ENCODE data around the gene SLC38A2. TPM values are rescaled to one million over a fixed set of nuclear protein-coding genes. Genes with fewer than 3 reads are reported as not detected.

SLC38A2 gene
- total RNA-seq, 1 experiment from 2014 or later, result 453 TPM

GRCh38 chr12:46359667-46360280 is 12.8 kb downstream of the SLC38A2 start:
- Histone ChIP-seq H4K8ac (replicated peaks; ENCODE audit: insufficient read length, low read depth, low read length) (no peak overlapping the region), H3K27me3 (ENCODE audit: insufficient read depth, low read length) (no peaks in the 10 kb centered on the region), H2BK15ac (ENCODE audit: low read depth, low read length) (no peak overlapping the region), H2BK120ac (ENCODE audit: low read depth, low read length, poor library complexity, severe bottlenecking) (no peak overlapping the region), H3K9ac (ENCODE audit: extremely low read depth, insufficient read length, low read length) (no peak overlapping the region), H4K20me1 (ENCODE audit: control insufficient read depth, insufficient read depth, insufficient read length) (no peaks in the 10 kb centered on the region), H3K56ac (ENCODE audit: insufficient read length, low read depth, low read length) (no peak overlapping the region), H3K18ac (ENCODE audit: insufficient read length, low read depth, low read length) (no peak overlapping the region), H3K14ac (ENCODE audit: insufficient read depth, low read length) (no peak overlapping the region), H3K9me3 (ENCODE audit: control insufficient read depth, low read depth, low read length) (no peaks in the 10 kb centered on the region), H3K4ac (ENCODE audit: low read depth, low read length) (no peak overlapping the region), H3K27ac (ENCODE audit: insufficient read length, low read depth, low read length) (no peak overlapping the region), H3T11ph (ENCODE audit: low read length) (no peak overlapping the region), H4K91ac (ENCODE audit: insufficient read length, low read depth, low read length) (no peak overlapping the region), H3K4me2 (ENCODE audit: insufficient read depth, insufficient read length, low read length) (no peak overlapping the region), H2BK20ac (ENCODE audit: low read depth, low read length, poor library complexity, severe bottlenecking) (no peak overlapping the region), H2AFZ (ENCODE audit: low read length) (no peak overlapping the region), H2AK5ac (ENCODE audit: insufficient read length, low read length) (no peak overlapping the region), H3K23ac (ENCODE audit: insufficient read length, low read depth, low read length) (no peak overlapping the region), H3K79me2 (ENCODE audit: insufficient read depth, low read length) (no peaks in the 10 kb centered on the region), H3K79me1 (ENCODE audit: insufficient read depth, low read depth, low read length, poor library complexity, severe bottlenecking) (no peaks in the 10 kb centered on the region), H3K23me2 (ENCODE audit: insufficient read length, low read depth, low read length, poor library complexity, severe bottlenecking) (no peaks in the 10 kb centered on the region), H2BK5ac (ENCODE audit: insufficient read length, low read length) (no peak overlapping the region), H2BK12ac (ENCODE audit: insufficient read length, low read depth, low read length) (no peak overlapping the region), H4K5ac (ENCODE audit: insufficient read length, low read depth, low read length) (no peak overlapping the region), H3K4me1 (ENCODE audit: insufficient read depth, low read length) (no peaks in the 10 kb centered on the region)
- Mint-ChIP-seq H3K4me3 (no peak overlapping the region), H3K9me3 (no peaks in the 10 kb centered on the region), H3K27me3 (ENCODE audit: low read depth) (peaks cover 2% of the 10 kb centered on the region; the same call in 1 of the 2 replicates), H3K36me3 (ENCODE audit: insufficient read depth in 1 of 3, low read depth in 3 of 3) (peaks cover 46 to 59% (median 59%) of the 10 kb centered on the region in 3 experiments), H3K4me1 (peaks cover 6 to 9% of the 10 kb centered on the region in 2 experiments), H3K27ac (no peak overlapping the region)
- no CpG with 5 or more reads among the region's 4 CpGs for WGBS (ENCODE audit: extremely low coverage, insufficient read length, low lambda C conversion rate)
- no peak for DNase-seq
- TF ChIP-seq CTCF (conservative IDR thresholded peaks at IDR 0.05), result no peak
